ENCODE results near the gene TBC1D17.

GRCh38 chr19:49882643-49883042 is 5.1 kb downstream of the TBC1D17 start:
- TF ChIP-seq, protein P1, sequence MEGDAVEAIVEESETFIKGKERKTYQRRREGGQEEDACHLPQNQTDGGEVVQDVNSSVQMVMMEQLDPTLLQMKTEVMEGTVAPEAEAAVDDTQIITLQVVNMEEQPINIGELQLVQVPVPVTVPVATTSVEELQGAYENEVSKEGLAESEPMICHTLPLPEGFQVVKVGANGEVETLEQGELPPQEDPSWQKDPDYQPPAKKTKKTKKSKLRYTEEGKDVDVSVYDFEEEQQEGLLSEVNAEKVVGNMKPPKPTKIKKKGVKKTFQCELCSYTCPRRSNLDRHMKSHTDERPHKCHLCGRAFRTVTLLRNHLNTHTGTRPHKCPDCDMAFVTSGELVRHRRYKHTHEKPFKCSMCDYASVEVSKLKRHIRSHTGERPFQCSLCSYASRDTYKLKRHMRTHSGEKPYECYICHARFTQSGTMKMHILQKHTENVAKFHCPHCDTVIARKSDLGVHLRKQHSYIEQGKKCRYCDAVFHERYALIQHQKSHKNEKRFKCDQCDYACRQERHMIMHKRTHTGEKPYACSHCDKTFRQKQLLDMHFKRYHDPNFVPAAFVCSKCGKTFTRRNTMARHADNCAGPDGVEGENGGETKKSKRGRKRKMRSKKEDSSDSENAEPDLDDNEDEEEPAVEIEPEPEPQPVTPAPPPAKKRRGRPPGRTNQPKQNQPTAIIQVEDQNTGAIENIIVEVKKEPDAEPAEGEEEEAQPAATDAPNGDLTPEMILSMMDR (IDR thresholded peaks at IDR 0.05 in 4 of 5, conservative IDR thresholded peaks at IDR 0.05 in 1 of 5), result no peak
- no peak for TF ChIP-seq POLR2A (IDR thresholded peaks at IDR 0.05)
